ENCODE measurements around the gene TMEM213. TPM values are rescaled to one million over a fixed set of nuclear protein-coding genes. Genes with fewer than 3 reads are reported as not detected.
"Not testable (repeated sequence)": the region's sequence is repeated elsewhere in the genome, so short reads cannot be mapped to it uniquely, and the experiment has no call there.

The TMEM213 gene
- total RNA-seq, 1 donor from 2014 or later: not detected

DNA sequence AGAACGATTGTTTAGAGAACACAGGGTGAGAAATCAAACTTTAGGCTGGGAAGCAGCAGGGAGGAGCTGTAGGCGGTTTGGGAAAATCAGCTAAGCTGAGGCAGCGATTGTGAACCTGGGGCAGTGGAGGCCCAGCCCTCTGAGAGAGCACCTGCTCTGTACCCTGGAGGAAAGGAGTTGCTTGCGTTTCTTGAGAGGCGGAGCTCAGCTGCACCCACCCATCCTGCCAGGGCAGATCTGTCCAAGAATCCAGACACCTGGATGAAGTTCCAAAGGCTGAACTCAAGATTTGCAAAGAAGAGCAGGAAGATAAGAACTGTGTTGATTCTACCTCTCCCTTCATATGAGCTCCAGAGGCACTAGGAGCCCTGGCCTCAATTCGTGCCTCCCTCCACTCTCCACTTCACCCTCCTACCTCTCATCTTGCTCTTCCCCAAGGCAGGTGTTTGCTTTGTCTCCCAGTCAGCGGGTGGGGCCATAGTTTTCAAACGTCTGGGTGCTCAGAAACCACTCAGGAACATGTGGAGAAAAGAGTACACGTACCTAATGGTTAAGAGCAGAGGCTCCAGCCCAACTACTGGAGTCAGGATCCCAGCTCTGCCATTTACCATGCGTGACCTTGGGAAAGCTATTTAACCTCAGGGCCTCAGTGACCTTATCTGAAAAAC, 21.5 kb upstream of the TMEM213 start:
- TF ChIP-seq, protein P1, sequence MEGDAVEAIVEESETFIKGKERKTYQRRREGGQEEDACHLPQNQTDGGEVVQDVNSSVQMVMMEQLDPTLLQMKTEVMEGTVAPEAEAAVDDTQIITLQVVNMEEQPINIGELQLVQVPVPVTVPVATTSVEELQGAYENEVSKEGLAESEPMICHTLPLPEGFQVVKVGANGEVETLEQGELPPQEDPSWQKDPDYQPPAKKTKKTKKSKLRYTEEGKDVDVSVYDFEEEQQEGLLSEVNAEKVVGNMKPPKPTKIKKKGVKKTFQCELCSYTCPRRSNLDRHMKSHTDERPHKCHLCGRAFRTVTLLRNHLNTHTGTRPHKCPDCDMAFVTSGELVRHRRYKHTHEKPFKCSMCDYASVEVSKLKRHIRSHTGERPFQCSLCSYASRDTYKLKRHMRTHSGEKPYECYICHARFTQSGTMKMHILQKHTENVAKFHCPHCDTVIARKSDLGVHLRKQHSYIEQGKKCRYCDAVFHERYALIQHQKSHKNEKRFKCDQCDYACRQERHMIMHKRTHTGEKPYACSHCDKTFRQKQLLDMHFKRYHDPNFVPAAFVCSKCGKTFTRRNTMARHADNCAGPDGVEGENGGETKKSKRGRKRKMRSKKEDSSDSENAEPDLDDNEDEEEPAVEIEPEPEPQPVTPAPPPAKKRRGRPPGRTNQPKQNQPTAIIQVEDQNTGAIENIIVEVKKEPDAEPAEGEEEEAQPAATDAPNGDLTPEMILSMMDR (IDR thresholded peaks at IDR 0.05; ENCODE audit: borderline replicate concordance): no peak
- intact Hi-C loops (cut with micrococcal nuclease): no loop called here
- no peaks in the 10 kb centered on the region for H3K36me3 ChIP-seq

DNA sequence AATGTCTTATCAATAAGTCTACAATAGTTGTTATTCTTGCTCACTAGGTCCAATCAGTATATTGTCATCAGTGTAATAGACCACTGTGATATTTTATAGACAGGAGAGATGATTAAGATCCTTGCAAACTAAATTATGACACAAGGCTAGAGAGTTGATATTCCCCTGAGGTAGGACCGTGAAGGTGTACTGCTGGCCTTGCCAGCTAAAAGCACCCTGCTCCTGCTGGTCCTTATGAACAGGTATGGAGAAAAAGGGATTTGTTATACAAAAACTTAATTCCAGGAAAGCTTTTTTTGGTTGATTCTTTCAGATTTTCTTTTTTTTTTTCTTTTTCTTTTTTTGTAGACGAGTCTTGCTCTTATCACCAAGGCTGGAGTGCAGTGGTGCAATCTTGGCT, 16.8 kb upstream of the TMEM213 start:
- TF ChIP-seq, protein P1 (IDR thresholded peaks at IDR 0.05; ENCODE audit: borderline replicate concordance): no peak
- H3K36me3 ChIP-seq: no peaks in the 10 kb centered on the region
- H3K9me3 ChIP-seq (replicated peaks): no peaks in the 10 kb centered on the region
- peaks cover 19% of the 10 kb centered on the region for H3K27me3 ChIP-seq (ENCODE audit: low read depth)
- intact Hi-C loops (cut with micrococcal nuclease): no loop called here
- H3K27ac ChIP-seq (replicated peaks): no peak overlapping the region
- no peaks in the 10 kb centered on the region for H3K4me1 ChIP-seq
- no peak overlapping the region for H3K4me3 ChIP-seq
- no peak for DNase-seq

More for the DNA sequence above, 21.5 kb upstream of the TMEM213 start:
- peaks cover 25% of the 10 kb centered on the region for H3K27me3 ChIP-seq (ENCODE audit: low read depth)
- no peak overlapping the region for H3K4me3 ChIP-seq
- H3K9me3 ChIP-seq (replicated peaks): no peaks in the 10 kb centered on the region
- DNase-seq: no peak
- H3K4me1 ChIP-seq: no peaks in the 10 kb centered on the region
- no peak overlapping the region for H3K27ac ChIP-seq (replicated peaks)

DNA sequence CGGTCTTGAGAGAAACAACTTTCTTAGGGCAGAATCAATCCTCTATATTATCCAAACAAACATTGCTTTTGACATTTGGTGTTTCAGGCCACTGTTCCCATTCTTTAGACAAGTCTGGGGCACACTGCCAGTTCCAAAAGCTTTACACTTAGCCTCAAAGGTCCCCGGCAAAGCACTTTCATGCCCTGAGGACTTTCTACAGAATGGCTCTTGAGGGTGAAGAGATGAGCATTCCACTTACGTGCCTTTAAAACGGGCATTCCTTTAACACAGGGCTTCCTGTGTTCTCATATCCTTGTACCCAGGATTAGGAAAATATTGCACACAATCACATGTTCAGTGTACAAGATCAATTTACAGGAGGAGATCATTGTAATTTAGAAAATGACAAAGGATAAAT, 13.1 kb upstream of the TMEM213 start:
- peaks cover 7% of the 10 kb centered on the region for H3K9me3 ChIP-seq (replicated peaks)
- peaks cover 40% of the 10 kb centered on the region for H3K27me3 ChIP-seq (ENCODE audit: low read depth)
- H3K4me1 ChIP-seq: no peaks in the 10 kb centered on the region
- no peak for DNase-seq
- no peak overlapping the region for H3K27ac ChIP-seq (replicated peaks)
- intact Hi-C loops (cut with micrococcal nuclease): no loop called here
- H3K4me3 ChIP-seq: no peak overlapping the region
- TF ChIP-seq, protein P1 (IDR thresholded peaks at IDR 0.05; ENCODE audit: borderline replicate concordance): no peak
- no peaks in the 10 kb centered on the region for H3K36me3 ChIP-seq

DNA sequence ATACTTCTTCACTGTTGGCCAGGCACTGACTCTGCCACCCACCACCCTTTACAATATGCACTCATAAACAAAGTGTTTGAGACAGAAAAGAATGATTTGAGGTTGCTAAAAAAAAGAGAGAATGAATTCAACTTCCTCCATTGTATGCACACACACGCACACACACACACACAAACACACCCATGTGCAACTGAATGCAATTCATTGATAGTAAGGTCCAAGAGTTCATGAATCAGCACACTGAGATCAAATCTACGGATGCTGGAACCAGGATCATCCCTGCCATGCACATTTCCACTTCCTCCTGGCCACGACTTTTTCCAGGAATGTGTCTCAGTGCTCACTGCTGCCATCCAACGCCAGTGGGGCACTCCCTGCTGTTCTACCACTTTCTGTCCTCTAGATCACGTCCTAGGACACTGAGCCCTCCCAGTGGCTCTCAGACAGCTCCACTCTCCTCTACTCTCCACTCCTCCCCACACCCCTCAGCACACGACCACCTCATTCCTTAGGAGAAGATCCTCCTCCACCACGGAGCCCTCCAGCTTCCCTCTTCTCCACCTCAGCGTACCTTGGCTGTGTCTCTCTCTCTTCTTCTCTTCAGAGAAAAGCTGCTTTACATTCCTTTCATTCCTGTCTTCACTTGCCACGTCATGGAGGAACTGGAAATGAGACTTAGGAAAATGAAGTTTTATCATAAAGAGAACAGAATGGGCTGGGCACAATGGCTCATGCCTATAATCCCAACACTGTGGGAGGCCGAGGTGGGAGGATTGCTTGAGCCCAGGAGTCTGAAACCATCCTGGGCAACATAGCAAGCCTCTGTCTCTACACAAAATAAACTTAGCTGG, 12.0 kb upstream of the TMEM213 start:
- DNase-seq: no peak
- intact Hi-C loops (cut with micrococcal nuclease): no loop called here
- H3K4me3 ChIP-seq: no peak overlapping the region
- H3K9me3 ChIP-seq (replicated peaks): peaks cover 14% of the 10 kb centered on the region
- no peaks in the 10 kb centered on the region for H3K36me3 ChIP-seq
- no peaks in the 10 kb centered on the region for H3K4me1 ChIP-seq
- TF ChIP-seq, protein P1 (IDR thresholded peaks at IDR 0.05; ENCODE audit: borderline replicate concordance): no peak
- peaks cover 40% of the 10 kb centered on the region for H3K27me3 ChIP-seq (ENCODE audit: low read depth)
- H3K27ac ChIP-seq (replicated peaks): no peak overlapping the region

DNA sequence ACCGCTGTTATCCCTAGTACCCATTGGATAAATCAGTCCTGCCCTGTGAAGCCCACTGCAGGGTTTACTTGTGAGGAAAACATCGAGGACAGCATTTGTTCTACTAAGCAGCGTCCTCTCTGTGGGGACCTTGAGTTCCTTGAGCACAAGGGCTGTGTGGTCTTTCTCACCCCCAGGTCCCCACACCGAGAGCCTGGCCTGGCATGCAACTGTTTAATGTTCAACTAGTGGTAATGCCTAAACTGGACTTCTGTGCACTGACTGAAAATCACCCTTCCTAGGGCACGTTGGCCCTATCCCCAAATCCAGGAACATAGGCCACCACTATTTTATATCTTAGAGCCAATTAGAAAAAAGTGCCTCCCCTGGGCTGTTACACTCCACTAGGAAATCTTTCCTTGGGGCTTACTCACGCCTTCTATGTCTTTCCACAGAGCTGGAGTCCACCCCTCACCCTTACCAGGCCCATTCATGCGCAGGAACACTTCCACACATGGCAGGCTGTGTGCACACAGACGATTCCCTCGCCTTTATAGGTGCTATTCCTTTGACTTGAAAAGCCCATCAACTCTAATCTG, 1.7 kb upstream of the TMEM213 start:
- no peak for DNase-seq
- H3K4me3 ChIP-seq: no peak overlapping the region
- H3K27ac ChIP-seq (replicated peaks): no peak overlapping the region
- intact Hi-C loops (cut with micrococcal nuclease): no loop called here
- H3K36me3 ChIP-seq: no peaks in the 10 kb centered on the region
- H3K9me3 ChIP-seq (replicated peaks): no peaks in the 10 kb centered on the region
- H3K4me1 ChIP-seq: no peaks in the 10 kb centered on the region
- H3K27me3 ChIP-seq (ENCODE audit: low read depth): peaks cover 52% of the 10 kb centered on the region
- TF ChIP-seq, protein P1 (IDR thresholded peaks at IDR 0.05; ENCODE audit: borderline replicate concordance): no peak

DNA sequence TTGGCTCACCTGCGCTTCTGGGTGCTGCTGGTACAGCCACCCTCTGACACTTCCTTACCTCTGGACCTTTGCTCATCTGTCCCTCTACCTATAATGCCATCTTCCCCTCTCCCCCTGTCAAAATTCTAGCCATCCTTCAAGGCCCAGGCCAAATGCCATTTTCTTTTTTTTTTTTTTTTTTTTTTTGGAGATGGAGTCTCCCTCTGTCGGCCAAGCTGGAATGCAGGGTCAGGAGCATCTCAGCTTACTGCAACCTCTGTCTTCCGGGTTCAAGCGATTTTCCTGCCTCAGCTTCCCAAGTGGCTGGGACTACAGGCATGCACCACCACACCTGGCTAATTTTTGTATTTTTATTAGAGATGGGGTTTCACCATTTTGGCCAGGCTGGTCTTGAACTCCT, 748 bp upstream of the TMEM213 start:
- H3K27ac ChIP-seq (replicated peaks); intact Hi-C loops (cut with micrococcal nuclease); H3K9me3 ChIP-seq (replicated peaks); H3K4me1 ChIP-seq; H3K4me3 ChIP-seq; H3K36me3 ChIP-seq; DNase-seq: not testable (repeated sequence)
- peaks cover 52% of the 10 kb centered on the region for H3K27me3 ChIP-seq (ENCODE audit: low read depth)
